Muscle of leg (tissue), 11 donors: Measurements from ENCODE around the gene SLC52A1. TPM values are rescaled to one million over a fixed set of nuclear protein-coding genes. Genes with fewer than 3 reads are reported as not detected.

ENCODE experiments used
- DNase-seq: peaks from one replicate; pipeline ENCODE4 v3.0.0; 2013
- H3K27ac ChIP-seq: one replicate; pipeline ENCODE4 v1.5.1; 2013; ENCODE audit warnings: mild to moderate bottlenecking, low read length, control low read depth
- H3K27me3 ChIP-seq: one replicate; pipeline ENCODE4 v1.6.1; 2013; ENCODE audit warnings: low read length; ENCODE audit not compliant: control insufficient read depth, insufficient read depth
- H3K36me3 ChIP-seq: one replicate; pipeline ENCODE4 v1.6.1; 2013; ENCODE audit warnings: low read length; ENCODE audit not compliant: control insufficient read depth, insufficient read depth
- H3K4me1 ChIP-seq: one replicate; pipeline ENCODE4 v1.6.1; 2013; ENCODE audit warnings: low read length; ENCODE audit not compliant: control insufficient read depth, insufficient read depth
- H3K4me3 ChIP-seq: one replicate; pipeline ENCODE4 v1.5.1; 2013; ENCODE audit warnings: low read length, control low read depth
- H3K9me3 ChIP-seq: replicated peaks from 2 replicates; pipeline ENCODE4 v1.6.1; 2013; ENCODE audit warnings: low read depth, low read length; ENCODE audit not compliant: control insufficient read depth
- WGBS: methylation state at CpG from one replicate; pipeline ENCODE4 v1.1.5; 2013; ENCODE audit warnings: missing lambda C conversion rate; ENCODE audit not compliant: insufficient coverage; 5-methylcytosine and 5-hydroxymethylcytosine counted together
- polyA plus RNA-seq, 8 donors: library from polyadenylated mRNA; unstranded; fragments of 120-200 nt; gene quantifications; one replicate each; pipeline versions ENCODE4 v1.2.1 to v1.2.3, GENCODE V29; 2013; ENCODE audit warnings: inconsistent platforms in 1 of 8, low replicate concordance in 1 of 8; ENCODE audit not compliant: insufficient read length in 8 of 8, insufficient read depth in 1 of 8
- total RNA-seq: library from RNA; stranded (reverse); fragments of 120-200 nt; gene quantifications from one replicate; pipeline ENCODE4 v1.2.4, GENCODE V29; 2013

The SLC52A1 gene
- total and polyA plus RNA-seq, 9 donors = 0.04 to 0.31 (median 0.11) TPM; not detected in 1

- 84% methylated on average over 4 of the region's 6 CpGs for WGBS
- H3K27ac ChIP-seq = no peak overlapping the region
- DNase-seq = no peak
Measured at GRCh38 chr17:4994081-4994595, 41.1 kb downstream of the SLC52A1 start.

GRCh38 chr17:4987767-4988567 lies 47.3 kb downstream of the SLC52A1 start:
- DNase-seq = peak; percentile 79
- H3K27me3 ChIP-seq = no peaks in the 10 kb centered on the region
- H3K4me1 ChIP-seq = peaks cover 28% of the 10 kb centered on the region
- H3K9me3 ChIP-seq = no peaks in the 10 kb centered on the region
- peak overlapping the region; percentile 96 for H3K27ac ChIP-seq
- peaks cover under 1% of the 10 kb centered on the region for H3K36me3 ChIP-seq
- WGBS = 3% methylated on average over 20 of the region's 30 CpGs
- H3K4me3 ChIP-seq = peak overlapping the region; percentile 90

More at GRCh38 chr17:4994081-4994595, 41.1 kb downstream of the SLC52A1 start:
- Histone ChIP-seq H3K4me3 (no peak overlapping the region), H3K27me3 (no peaks in the 10 kb centered on the region), H3K36me3 (no peaks in the 10 kb centered on the region), H3K4me1 (peaks cover 20% of the 10 kb centered on the region), H3K9me3 (no peaks in the 10 kb centered on the region)

GRCh38 chr17:4986951-4987766 lies 48.1 kb downstream of the SLC52A1 start, which contains the start of gene CAMTA2:
TSS of gene CAMTA2 (minus strand) at chr17:4987675. CDS start at chr17:4986222, 1,453 bp downstream.
- WGBS = 1% methylated on average over 58 of the region's 78 CpGs
- DNase-seq = peak; percentile 92
- H3K4me3 ChIP-seq = peak within 1 kb of the TSS; percentile 90
- H3K27me3 ChIP-seq = no peaks in the 10 kb centered on the region
- H3K4me1 ChIP-seq = peaks cover 28% of the 10 kb centered on the region
- H3K9me3 ChIP-seq = no peaks in the 10 kb centered on the region
- H3K36me3 ChIP-seq = peaks cover 9% of the 10 kb centered on the region
- peak within 1 kb of the TSS; percentile 96 for H3K27ac ChIP-seq

GRCh38 chr17:4986403-4986802 lies 48.8 kb downstream of the SLC52A1 start:
- H3K27me3 ChIP-seq = no peaks in the 10 kb centered on the region
- peak overlapping the region; percentile 96 for H3K27ac ChIP-seq
- peaks cover 15% of the 10 kb centered on the region for H3K36me3 ChIP-seq
- no peak for DNase-seq
- 39% methylated on average over 5 of the region's 5 CpGs for WGBS
- H3K4me1 ChIP-seq = peaks cover 28% of the 10 kb centered on the region
- no peaks in the 10 kb centered on the region for H3K9me3 ChIP-seq
- H3K4me3 ChIP-seq = peak overlapping the region; percentile 90

Other genes with a start within 250 kb of the SLC52A1 start
- 8.2 TPM for gene VMO1, start 249.1 kb downstream of the SLC52A1 start, total RNA-seq
- 10 to 100 TPM in 1 of 8 donors, 1 to 10 TPM in 7; 3.0 to 12.7 (median 5.9) TPM for gene VMO1, start 249.1 kb downstream of the SLC52A1 start, polyA plus RNA-seq
- not detected for gene GLTPD2, start 246.5 kb downstream of the SLC52A1 start, total RNA-seq
- 1 to 10 TPM in 2 of 8 donors, under 1 TPM in 6; 0.41 to 2.2 (median 0.84) TPM for gene GLTPD2, start 246.5 kb downstream of the SLC52A1 start, polyA plus RNA-seq
- gene PSMB6, start 239.3 kb downstream of the SLC52A1 start, total RNA-seq = 125 TPM
- 100 to 1,000 TPM in 7 of 8 donors, 10 to 100 TPM in 1; 99.0 to 110 (median 107) TPM for gene PSMB6, start 239.3 kb downstream of the SLC52A1 start, polyA plus RNA-seq
- 22.2 TPM for gene PLD2, start 228.3 kb downstream of the SLC52A1 start, total RNA-seq
- 10 to 100 TPM; 22.4 to 36.9 (median 28.2) TPM for gene PLD2, start 228.3 kb downstream of the SLC52A1 start, polyA plus RNA-seq
- 11.8 TPM for gene MINK1, start 202.1 kb downstream of the SLC52A1 start, total RNA-seq
- 10 to 100 TPM; 24.4 to 39.3 (median 31.3) TPM for gene MINK1, start 202.1 kb downstream of the SLC52A1 start, polyA plus RNA-seq
- 2.8 TPM for gene C17orf107, start 135.9 kb downstream of the SLC52A1 start, total RNA-seq
- gene C17orf107, start 135.9 kb downstream of the SLC52A1 start, polyA plus RNA-seq = 1 to 10 TPM in 6 of 8 donors, under 1 TPM in 2; 0.80 to 3.1 (median 1.4) TPM
- gene CHRNE, start 132.3 kb downstream of the SLC52A1 start, total RNA-seq = 1.5 TPM
- 1 to 10 TPM in 6 of 8 donors, under 1 TPM in 2; 0.53 to 2.5 (median 1.4) TPM for gene CHRNE, start 132.3 kb downstream of the SLC52A1 start, polyA plus RNA-seq
- gene GP1BA, start 103.1 kb downstream of the SLC52A1 start, total RNA-seq = 0.04 TPM
- gene GP1BA, start 103.1 kb downstream of the SLC52A1 start, polyA plus RNA-seq = 1 to 10 TPM in 4 of 8 donors, under 1 TPM in 4; 0.69 to 1.3 (median 0.93) TPM
- gene SLC25A11, start 95.4 kb downstream of the SLC52A1 start, total RNA-seq = 39.8 TPM
- gene SLC25A11, start 95.4 kb downstream of the SLC52A1 start, polyA plus RNA-seq = 10 to 100 TPM; 51.3 to 60.3 (median 56.0) TPM
- 34.6 TPM for gene RNF167, start 95.2 kb downstream of the SLC52A1 start, total RNA-seq
- gene RNF167, start 95.2 kb downstream of the SLC52A1 start, polyA plus RNA-seq = 10 to 100 TPM; 66.0 to 71.5 (median 69.6) TPM
- gene PFN1, start 86.9 kb downstream of the SLC52A1 start, total RNA-seq = 175 TPM
- gene PFN1, start 86.9 kb downstream of the SLC52A1 start, polyA plus RNA-seq = 100 to 1,000 TPM; 413 to 498 (median 454) TPM
- 1,492 TPM for gene ENO3, start 84.3 kb downstream of the SLC52A1 start, total RNA-seq
- 1,000 to 10,000 TPM in 6 of 8 donors, 100 to 1,000 TPM in 2; 815 to 2,459 (median 1,732) TPM for gene ENO3, start 84.3 kb downstream of the SLC52A1 start, polyA plus RNA-seq
- 77.7 TPM for gene SPAG7, start 67.6 kb downstream of the SLC52A1 start, total RNA-seq
- 100 to 1,000 TPM in 6 of 8 donors, 10 to 100 TPM in 2; 91.7 to 122 (median 103) TPM for gene SPAG7, start 67.6 kb downstream of the SLC52A1 start, polyA plus RNA-seq
- 4.4 TPM for gene CAMTA2, start 47.8 kb downstream of the SLC52A1 start, total RNA-seq
- gene CAMTA2, start 47.8 kb downstream of the SLC52A1 start, polyA plus RNA-seq = 10 to 100 TPM; 15.8 to 25.2 (median 22.3) TPM
- 0.93 TPM for gene INCA1, start 37.9 kb downstream of the SLC52A1 start, total RNA-seq
- gene INCA1, start 37.9 kb downstream of the SLC52A1 start, polyA plus RNA-seq = 1 to 10 TPM; 2.8 to 5.4 (median 4.0) TPM
- gene KIF1C, start 37.5 kb downstream of the SLC52A1 start, total RNA-seq = 57.0 TPM
- 100 to 1,000 TPM in 2 of 8 donors, 10 to 100 TPM in 6; 82.5 to 103 (median 95.4) TPM for gene KIF1C, start 37.5 kb downstream of the SLC52A1 start, polyA plus RNA-seq
- 6.3 TPM for gene ZFP3, start 43.0 kb upstream of the SLC52A1 start, total RNA-seq
- 10 to 100 TPM in 4 of 8 donors, 1 to 10 TPM in 4; 8.1 to 12.6 (median 10.4) TPM for gene ZFP3, start 43.0 kb upstream of the SLC52A1 start, polyA plus RNA-seq
- 12.1 TPM for gene ZNF232, start 76.5 kb upstream of the SLC52A1 start, total RNA-seq
- gene ZNF232, start 76.5 kb upstream of the SLC52A1 start, polyA plus RNA-seq = 10 to 100 TPM in 5 of 8 donors, 1 to 10 TPM in 3; 8.4 to 27.4 (median 10.3) TPM
- gene USP6, start 80.6 kb upstream of the SLC52A1 start, total RNA-seq = 11.3 TPM
- gene USP6, start 80.6 kb upstream of the SLC52A1 start, polyA plus RNA-seq = 10 to 100 TPM in 4 of 8 donors, 1 to 10 TPM in 4; 5.0 to 26.5 (median 11.7) TPM
- 15.2 TPM for gene ZNF594, start 156.4 kb upstream of the SLC52A1 start, total RNA-seq
- gene ZNF594, start 156.4 kb upstream of the SLC52A1 start, polyA plus RNA-seq = 10 to 100 TPM in 1 of 8 donors, 1 to 10 TPM in 7; 6.5 to 11.7 (median 8.4) TPM
- 0.89 TPM for gene SCIMP, start 199.4 kb upstream of the SLC52A1 start, total RNA-seq
- gene SCIMP, start 199.4 kb upstream of the SLC52A1 start, polyA plus RNA-seq = 1 to 10 TPM in 7 of 8 donors, under 1 TPM in 1; 0.93 to 1.9 (median 1.2) TPM
- 41.7 TPM for gene RABEP1, start 246.9 kb upstream of the SLC52A1 start, total RNA-seq
- 10 to 100 TPM; 38.2 to 55.6 (median 51.8) TPM for gene RABEP1, start 246.9 kb upstream of the SLC52A1 start, polyA plus RNA-seq